Osteoblast (primary cell): ENCODE results near the gene SCAND1. TPM values are rescaled to one million over a fixed set of nuclear protein-coding genes. Genes with fewer than 3 reads are reported as not detected.
A peak's percentile ranks its signal among the peaks of the same experiment; 100 is the strongest.

Experiments
- DNase-seq: peaks from one replicate; pipeline ENCODE4 v3.0.0; 2011; ENCODE audit warnings: low spot score, mixed read lengths; ENCODE audit not compliant: insufficient read length; ENCODE audit errors: missing footprints
- H2AFZ ChIP-seq: 2 replicates; pipeline ENCODE4 v1.6.0; 2011; ENCODE audit warnings: mild to moderate bottlenecking, low read length
- H3K27ac ChIP-seq: 2 replicates; pipeline ENCODE4 v1.5.1; 2011; ENCODE audit warnings: mild to moderate bottlenecking, low read depth, low read length, moderate library complexity
- H3K27me3 ChIP-seq: 2 replicates; pipeline ENCODE4 v1.6.0; 2012; ENCODE audit warnings: mild to moderate bottlenecking, control low read depth, inconsistent platforms, low read length, moderate library complexity; ENCODE audit not compliant: insufficient read depth
- H3K36me3 ChIP-seq: 2 replicates; pipeline ENCODE4 v1.5.1; 2011; ENCODE audit warnings: mild to moderate bottlenecking, low read length, control low read depth, moderate library complexity; ENCODE audit not compliant: insufficient read depth
- H3K4me1 ChIP-seq: 2 replicates; pipeline ENCODE4 v1.5.1; 2011; ENCODE audit warnings: mild to moderate bottlenecking, low read length, control low read depth, moderate library complexity; ENCODE audit not compliant: insufficient read depth
- H3K4me2 ChIP-seq: 2 replicates; pipeline ENCODE4 v1.6.0; 2011; ENCODE audit warnings: mild to moderate bottlenecking, low read length; ENCODE audit not compliant: insufficient read depth
- H3K4me3 ChIP-seq: fragments of 200-600 bp; sonication (generic); 3 replicates; pipeline ENCODE4 v1.5.1; 2012; ENCODE audit warnings: mild to moderate bottlenecking, low read length, inconsistent platforms; ENCODE audit not compliant: insufficient read depth
- H3K79me2 ChIP-seq: 2 replicates; pipeline ENCODE4 v1.6.0; 2012; ENCODE audit warnings: mild to moderate bottlenecking, low read length, control low read depth, inconsistent platforms; ENCODE audit not compliant: insufficient read depth
- H3K9me3 ChIP-seq: 2 replicates; pipeline ENCODE4 v1.5.1; 2011; ENCODE audit warnings: low read depth, low read length, control low read depth
- H4K20me1 ChIP-seq: 2 replicates; pipeline ENCODE4 v1.6.0; 2012; ENCODE audit warnings: mild to moderate bottlenecking, low read length, control low read depth; ENCODE audit not compliant: insufficient read depth
- CTCF ChIP-seq: IDR thresholded peaks from 2 replicates; pipeline ENCODE4 v1.5.1; 2011; ENCODE audit warnings: mild to moderate bottlenecking, low read depth, low read length, moderate library complexity; ENCODE audit errors: extremely low read depth
- total RNA-seq: library from RNA; depleted of rRNA; stranded (reverse); fragments of >200 nt; gene quantifications from 2 replicates; pipeline ENCODE4 v1.2.3, GENCODE V29; 2012

SCAND1 gene
- total RNA-seq, 1 donor: 74.6 TPM

DNA sequence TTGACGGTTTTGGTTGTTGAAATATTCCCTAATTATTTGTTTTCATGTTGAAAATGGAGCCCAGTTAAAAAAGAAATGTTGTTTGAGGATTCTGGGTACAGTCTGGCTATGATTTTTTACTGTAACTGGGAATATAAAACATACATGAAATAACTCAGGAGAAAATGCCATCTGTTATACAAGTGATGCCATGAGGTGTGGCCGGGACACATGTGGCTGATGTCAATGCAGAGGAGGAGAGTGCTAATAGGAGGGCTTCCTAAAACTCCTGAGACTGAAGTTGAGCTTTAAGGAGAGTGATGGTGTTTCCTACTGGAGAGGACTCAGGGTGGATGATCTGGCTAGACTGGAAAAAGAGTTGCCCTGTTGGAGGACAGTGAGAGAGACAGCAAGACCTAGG lies 12.7 kb downstream of the SCAND1 start:
- Histone ChIP-seq H2AFZ (no peak overlapping the region), H3K4me3 (no peak overlapping the region), H3K4me1 (peaks cover 15% of the 10 kb centered on the region), H4K20me1 (peaks cover 18% of the 10 kb centered on the region), H3K27ac (no peak overlapping the region), H3K9me3 (no peaks in the 10 kb centered on the region), H3K36me3 (peaks cover 46% of the 10 kb centered on the region), H3K79me2 (peaks cover 14% of the 10 kb centered on the region), H3K27me3 (no peaks in the 10 kb centered on the region), H3K4me2 (no peak overlapping the region)
- no peak for DNase-seq
- TF ChIP-seq CTCF: no peak

DNA sequence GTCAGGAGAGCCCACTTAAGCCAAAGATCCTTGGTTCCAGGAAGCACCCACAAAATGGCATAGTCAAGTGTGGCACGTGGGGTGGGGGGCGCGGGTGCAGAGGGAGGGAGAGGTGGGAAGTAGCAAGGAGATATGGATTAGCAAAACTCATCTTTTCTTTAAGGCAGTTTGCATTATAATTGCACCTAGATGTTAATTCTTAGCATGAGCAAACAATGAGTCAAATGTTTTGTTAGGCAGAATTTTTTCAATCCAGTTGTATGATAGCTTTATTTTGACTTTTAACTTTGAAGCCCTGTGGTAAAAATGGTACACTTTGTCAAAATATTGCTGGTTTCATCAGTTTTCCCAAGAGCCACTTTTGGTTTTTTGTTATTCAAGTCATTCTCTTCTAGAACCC lies 15.0 kb downstream of the SCAND1 start:
- Histone ChIP-seq H2AFZ (no peak overlapping the region), H4K20me1 (peaks cover 15% of the 10 kb centered on the region), H3K27me3 (no peaks in the 10 kb centered on the region), H3K4me3 (peak overlapping the region; percentile 5), H3K4me2 (peak overlapping the region; percentile 56), H3K27ac (peak overlapping the region; percentile 39), H3K36me3 (peaks cover 37% of the 10 kb centered on the region), H3K9me3 (no peaks in the 10 kb centered on the region), H3K79me2 (peaks cover 25% of the 10 kb centered on the region), H3K4me1 (peaks cover 15% of the 10 kb centered on the region)
- TF ChIP-seq CTCF: no peak
- peak; percentile 79 for DNase-seq

DNA sequence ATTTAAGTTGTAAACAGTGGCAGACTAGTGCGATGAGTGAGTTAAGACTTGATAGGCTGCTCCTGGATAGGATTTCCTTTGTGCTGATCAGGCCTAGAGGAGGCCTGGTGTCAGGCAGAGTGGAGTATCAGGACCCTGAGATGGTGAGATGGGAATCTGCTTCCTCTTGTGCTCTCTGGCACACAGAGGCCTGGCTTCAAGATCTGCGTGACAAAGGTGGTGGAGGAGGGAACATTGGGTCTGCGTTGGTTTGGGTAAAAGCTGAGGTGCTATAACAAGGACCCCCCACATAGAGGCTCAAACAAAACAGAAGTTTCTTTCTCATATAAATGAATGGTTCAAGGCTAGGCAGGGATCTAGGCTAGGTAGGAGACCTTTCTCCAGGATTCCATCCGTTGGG lies 20.3 kb downstream of the SCAND1 start:
- Histone ChIP-seq H3K79me2 (peaks cover 17% of the 10 kb centered on the region), H3K4me3 (no peak overlapping the region), H4K20me1 (peaks cover 10% of the 10 kb centered on the region), H3K36me3 (peaks cover 21% of the 10 kb centered on the region), H2AFZ (no peak overlapping the region), H3K9me3 (no peaks in the 10 kb centered on the region), H3K4me1 (peaks cover 6% of the 10 kb centered on the region), H3K27ac (no peak overlapping the region), H3K27me3 (no peaks in the 10 kb centered on the region), H3K4me2 (no peak overlapping the region)
- TF ChIP-seq CTCF: no peak
- no peak for DNase-seq

GRCh38 chr20:35929301-35929700 lies 25.0 kb downstream of the SCAND1 start:
- H3K4me3 ChIP-seq: no peak overlapping the region
- H3K9me3 ChIP-seq: no peaks in the 10 kb centered on the region
- H3K27ac ChIP-seq: no peak overlapping the region
- H3K27me3 ChIP-seq: no peaks in the 10 kb centered on the region
- peaks cover 36% of the 10 kb centered on the region for H3K36me3 ChIP-seq
- TF ChIP-seq CTCF: no peak
- H3K79me2 ChIP-seq: peaks cover 4% of the 10 kb centered on the region
- H3K4me2 ChIP-seq: no peak overlapping the region
- H2AFZ ChIP-seq: no peak overlapping the region
- DNase-seq: no peak
- peaks cover 5% of the 10 kb centered on the region for H4K20me1 ChIP-seq
- H3K4me1 ChIP-seq: no peaks in the 10 kb centered on the region
